HL-60 (cell line): Measurements from ENCODE around the gene CHML.

Source experiments
- DNase-seq, 2 experiments: peaks; one replicate each; pipeline ENCODE4 v3.0.0-alpha.2; 2010 to 2020; ENCODE audit warnings: low read depth in 1 of 2, low spot score in 1 of 2
- H3K27ac ChIP-seq: fragments of 250-450 bp; sonication (Bioruptor Pico); replicated peaks from 2 replicates; pipeline ENCODE4 v1.5.1; 2020; ENCODE audit warnings: mild to moderate bottlenecking, moderate library complexity
- H3K27me3 ChIP-seq: fragments of 250-450 bp; sonication (Bioruptor Pico); 2 replicates; pipeline ENCODE4 v1.5.1; 2021; ENCODE audit warnings: mild to moderate bottlenecking, moderate library complexity; ENCODE audit not compliant: insufficient read depth, poor library complexity, severe bottlenecking
- H3K4me3 ChIP-seq: replicated peaks from 2 replicates; pipeline ENCODE4 v1.5.1; 2011; ENCODE audit warnings: mild to moderate bottlenecking, control low read depth, low read length; ENCODE audit not compliant: insufficient read depth
- GABPA ChIP-seq: IDR thresholded peaks from 2 replicates; pipeline ENCODE4 v1.6.1; 2012; ENCODE audit warnings: low read depth
- POLR2AphosphoS5 ChIP-seq: IDR thresholded peaks from 2 replicates; pipeline ENCODE4 v1.6.1; 2012; ENCODE audit warnings: low read depth
- SPI1 ChIP-seq: IDR thresholded peaks from 2 replicates; pipeline ENCODE4 v1.6.1; 2012; ENCODE audit warnings: low read depth, mild to moderate bottlenecking, borderline replicate concordance
- TF ChIP-seq, protein P1 (sequence below): IDR thresholded peaks from 2 replicates; pipeline ENCODE4 v1.6.1; 2012; ENCODE audit warnings: low read depth; ENCODE audit not compliant: insufficient replicate concordance
- TF ChIP-seq, protein P2 (sequence below): IDR thresholded peaks from one replicate; pipeline ENCODE4 v1.5.1; 2011; ENCODE audit warnings: low read length, control low read depth, inconsistent platforms; ENCODE audit not compliant: insufficient read depth

CHML gene

DNA sequence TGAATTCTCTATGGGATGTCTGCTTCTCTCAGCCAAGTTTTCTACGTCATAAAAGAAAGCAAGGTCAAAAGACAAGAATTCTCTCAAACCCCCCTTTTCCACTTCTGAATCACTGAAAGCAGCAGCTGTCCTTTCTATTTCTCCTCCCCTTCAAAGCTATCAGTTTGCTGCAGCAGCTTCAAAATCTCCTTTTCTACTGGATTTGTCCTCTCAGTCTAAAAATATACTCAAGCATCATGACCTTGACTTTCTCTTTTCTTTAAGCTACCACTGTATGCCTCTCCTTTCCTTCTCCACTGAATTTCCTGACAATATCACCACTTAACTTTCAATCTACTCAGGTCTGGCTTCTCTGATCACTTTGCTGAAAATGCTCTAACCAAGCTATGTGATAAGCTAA, 13.8 kb upstream of the CHML start:
- H3K27ac ChIP-seq: no peak overlapping the region
- DNase-seq: no peak
- no peak for TF ChIP-seq GABPA
- TF ChIP-seq, protein P1, sequence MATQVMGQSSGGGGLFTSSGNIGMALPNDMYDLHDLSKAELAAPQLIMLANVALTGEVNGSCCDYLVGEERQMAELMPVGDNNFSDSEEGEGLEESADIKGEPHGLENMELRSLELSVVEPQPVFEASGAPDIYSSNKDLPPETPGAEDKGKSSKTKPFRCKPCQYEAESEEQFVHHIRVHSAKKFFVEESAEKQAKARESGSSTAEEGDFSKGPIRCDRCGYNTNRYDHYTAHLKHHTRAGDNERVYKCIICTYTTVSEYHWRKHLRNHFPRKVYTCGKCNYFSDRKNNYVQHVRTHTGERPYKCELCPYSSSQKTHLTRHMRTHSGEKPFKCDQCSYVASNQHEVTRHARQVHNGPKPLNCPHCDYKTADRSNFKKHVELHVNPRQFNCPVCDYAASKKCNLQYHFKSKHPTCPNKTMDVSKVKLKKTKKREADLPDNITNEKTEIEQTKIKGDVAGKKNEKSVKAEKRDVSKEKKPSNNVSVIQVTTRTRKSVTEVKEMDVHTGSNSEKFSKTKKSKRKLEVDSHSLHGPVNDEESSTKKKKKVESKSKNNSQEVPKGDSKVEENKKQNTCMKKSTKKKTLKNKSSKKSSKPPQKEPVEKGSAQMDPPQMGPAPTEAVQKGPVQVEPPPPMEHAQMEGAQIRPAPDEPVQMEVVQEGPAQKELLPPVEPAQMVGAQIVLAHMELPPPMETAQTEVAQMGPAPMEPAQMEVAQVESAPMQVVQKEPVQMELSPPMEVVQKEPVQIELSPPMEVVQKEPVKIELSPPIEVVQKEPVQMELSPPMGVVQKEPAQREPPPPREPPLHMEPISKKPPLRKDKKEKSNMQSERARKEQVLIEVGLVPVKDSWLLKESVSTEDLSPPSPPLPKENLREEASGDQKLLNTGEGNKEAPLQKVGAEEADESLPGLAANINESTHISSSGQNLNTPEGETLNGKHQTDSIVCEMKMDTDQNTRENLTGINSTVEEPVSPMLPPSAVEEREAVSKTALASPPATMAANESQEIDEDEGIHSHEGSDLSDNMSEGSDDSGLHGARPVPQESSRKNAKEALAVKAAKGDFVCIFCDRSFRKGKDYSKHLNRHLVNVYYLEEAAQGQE: no peak
- H3K4me3 ChIP-seq: no peak overlapping the region
- peaks cover 3% of the 10 kb centered on the region for H3K27me3 ChIP-seq

DNA sequence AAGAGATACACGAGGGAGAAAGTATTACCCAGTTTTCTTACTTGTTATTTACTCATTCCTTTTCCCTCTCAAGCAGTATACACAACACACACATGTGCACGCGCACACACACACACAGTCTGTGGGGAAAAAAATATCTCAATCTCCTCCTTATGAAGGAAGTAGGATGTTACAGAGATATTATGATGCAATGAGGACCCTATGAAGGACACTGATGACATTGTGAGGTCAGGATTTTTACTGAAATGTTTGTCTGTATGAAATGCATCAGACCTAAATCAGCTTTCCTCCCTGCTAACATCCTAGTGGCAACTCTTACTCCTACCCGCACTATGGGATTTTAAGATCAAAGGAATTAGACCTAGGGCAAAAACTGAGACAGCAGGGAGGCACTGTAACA, 11.8 kb upstream of the CHML start, which contains the start of gene WDR64:
TSS of gene WDR64 (plus strand) at position 270 of the 400 bp plus-strand sequence. CDS start 204 bp downstream, outside the sequence.
- no peak for DNase-seq
- Histone ChIP-seq H3K27me3 (peaks cover 3% of the 10 kb centered on the region), H3K4me3 (no peak within 1 kb of the TSS), H3K27ac (no peak within 1 kb of the TSS)
- TF ChIP-seq SPI1: no peak

DNA sequence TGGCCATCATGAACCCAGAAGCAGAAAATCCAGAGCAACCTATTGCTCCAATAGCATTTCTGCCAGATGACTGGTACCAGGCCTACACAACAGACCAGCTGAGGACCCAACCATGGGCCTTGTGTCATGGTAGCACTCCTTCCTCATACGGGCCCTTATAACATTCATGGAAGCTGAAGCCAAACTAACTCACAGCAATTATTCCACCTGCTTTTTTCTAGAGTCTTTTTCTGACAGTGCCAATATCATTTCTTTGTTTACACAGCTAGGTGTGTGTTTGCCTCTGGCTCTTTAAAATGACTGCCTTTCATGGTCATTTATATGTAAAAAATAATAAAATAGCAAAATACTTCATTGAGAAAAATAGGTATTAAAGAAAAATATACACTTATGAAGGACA, 8.0 kb upstream of the CHML start:
- DNase-seq: no peak
- TF ChIP-seq POLR2AphosphoS5: no peak
- Histone ChIP-seq H3K27me3 (no peaks in the 10 kb centered on the region), H3K4me3 (no peak overlapping the region), H3K27ac (no peak overlapping the region)

DNA sequence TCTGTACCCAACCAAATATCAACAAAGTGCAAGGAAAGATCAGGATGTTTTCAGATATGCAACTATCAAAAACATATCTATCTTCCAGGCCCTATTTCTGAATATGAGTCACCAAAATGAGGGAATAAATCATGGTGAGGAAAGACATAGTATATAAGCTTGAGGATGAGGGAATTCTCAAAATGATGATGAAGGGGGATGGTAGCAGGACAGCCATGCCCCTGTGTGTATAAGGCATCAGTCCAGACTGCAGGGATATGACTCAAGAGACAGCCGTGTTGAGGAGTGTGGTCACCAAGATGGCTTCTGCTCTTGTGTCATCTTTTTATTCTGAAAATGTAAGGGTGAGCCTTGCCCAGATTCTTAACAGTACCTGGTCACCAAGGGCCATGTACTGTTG, 7.5 kb upstream of the CHML start:
- H3K27ac ChIP-seq: no peak overlapping the region
- no peak overlapping the region for H3K4me3 ChIP-seq
- H3K27me3 ChIP-seq: no peaks in the 10 kb centered on the region
- no peak for DNase-seq
- no peak for TF ChIP-seq SPI1
- TF ChIP-seq, protein P2, sequence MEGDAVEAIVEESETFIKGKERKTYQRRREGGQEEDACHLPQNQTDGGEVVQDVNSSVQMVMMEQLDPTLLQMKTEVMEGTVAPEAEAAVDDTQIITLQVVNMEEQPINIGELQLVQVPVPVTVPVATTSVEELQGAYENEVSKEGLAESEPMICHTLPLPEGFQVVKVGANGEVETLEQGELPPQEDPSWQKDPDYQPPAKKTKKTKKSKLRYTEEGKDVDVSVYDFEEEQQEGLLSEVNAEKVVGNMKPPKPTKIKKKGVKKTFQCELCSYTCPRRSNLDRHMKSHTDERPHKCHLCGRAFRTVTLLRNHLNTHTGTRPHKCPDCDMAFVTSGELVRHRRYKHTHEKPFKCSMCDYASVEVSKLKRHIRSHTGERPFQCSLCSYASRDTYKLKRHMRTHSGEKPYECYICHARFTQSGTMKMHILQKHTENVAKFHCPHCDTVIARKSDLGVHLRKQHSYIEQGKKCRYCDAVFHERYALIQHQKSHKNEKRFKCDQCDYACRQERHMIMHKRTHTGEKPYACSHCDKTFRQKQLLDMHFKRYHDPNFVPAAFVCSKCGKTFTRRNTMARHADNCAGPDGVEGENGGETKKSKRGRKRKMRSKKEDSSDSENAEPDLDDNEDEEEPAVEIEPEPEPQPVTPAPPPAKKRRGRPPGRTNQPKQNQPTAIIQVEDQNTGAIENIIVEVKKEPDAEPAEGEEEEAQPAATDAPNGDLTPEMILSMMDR: no peak
- no peak for TF ChIP-seq POLR2AphosphoS5
- TF ChIP-seq, protein P1: no peak
- TF ChIP-seq GABPA: no peak

DNA sequence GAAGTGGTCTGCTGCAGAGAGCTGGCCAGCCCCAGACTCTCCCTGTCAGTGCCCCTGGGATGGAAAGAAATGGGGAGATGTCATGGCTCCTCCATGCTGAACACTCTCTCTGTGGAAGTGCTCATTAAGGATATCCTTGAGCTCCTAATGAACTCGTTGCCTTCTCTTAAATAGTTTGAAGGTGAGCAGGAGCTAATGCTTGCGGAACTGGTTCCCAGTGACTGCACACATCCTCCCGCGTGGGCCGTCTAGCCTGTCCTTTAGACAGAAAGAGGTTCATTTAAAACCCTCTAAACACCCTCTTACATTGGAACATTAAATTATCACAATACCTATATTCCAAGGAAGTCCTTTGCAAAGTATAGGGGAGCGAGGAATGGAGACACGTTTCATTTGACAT, 6.0 kb upstream of the CHML start:
- TF ChIP-seq, protein P1: no peak
- TF ChIP-seq GABPA: no peak
- TF ChIP-seq, protein P2: no peak
- no peak for TF ChIP-seq POLR2AphosphoS5
- TF ChIP-seq SPI1: no peak
- no peak overlapping the region for H3K27ac ChIP-seq
- no peak overlapping the region for H3K4me3 ChIP-seq
- no peak for DNase-seq
- no peaks in the 10 kb centered on the region for H3K27me3 ChIP-seq
